ENCODE measurements around the gene SSB.
"Not testable (repeated sequence)": the region's sequence is repeated elsewhere in the genome, so short reads cannot be mapped to it uniquely, and the experiment has no call there.

Gene SSB

DNA sequence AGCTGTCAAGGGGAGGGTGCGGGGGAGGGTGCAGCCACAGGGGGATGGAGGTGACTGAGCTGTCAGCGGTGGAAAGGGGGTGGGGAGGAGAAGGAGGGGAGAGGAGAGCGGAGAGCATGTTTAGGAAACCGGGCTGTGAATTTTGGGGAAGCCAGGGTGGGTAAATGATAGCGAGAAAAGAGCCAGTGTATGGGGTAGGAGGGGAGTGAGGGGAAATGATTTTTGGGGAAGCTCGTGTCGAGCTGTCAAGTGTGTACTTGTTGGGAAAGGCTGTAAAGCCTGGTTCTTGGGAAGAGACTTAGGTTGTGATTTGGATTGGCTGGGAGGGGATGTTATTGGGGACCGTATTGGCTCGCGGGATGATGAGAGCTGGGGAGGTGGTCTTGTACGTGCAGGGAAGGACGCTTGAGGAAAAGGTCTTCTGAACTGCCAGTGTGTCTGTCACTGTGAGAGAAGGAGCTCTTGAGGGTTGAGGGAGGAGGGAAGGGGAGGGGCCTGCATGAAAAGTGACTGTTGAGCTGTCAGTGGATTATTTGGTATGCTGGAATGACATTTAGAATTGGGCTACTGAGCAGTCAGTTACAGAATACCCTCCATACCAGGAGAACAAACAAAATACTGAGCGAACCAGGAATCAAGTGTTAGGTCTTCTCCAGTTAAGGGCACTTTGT lies 29.6 kb downstream of the SSB start:
- peak; percentile 27 for DNase-seq (ENCODE audit: low read depth)

DNA sequence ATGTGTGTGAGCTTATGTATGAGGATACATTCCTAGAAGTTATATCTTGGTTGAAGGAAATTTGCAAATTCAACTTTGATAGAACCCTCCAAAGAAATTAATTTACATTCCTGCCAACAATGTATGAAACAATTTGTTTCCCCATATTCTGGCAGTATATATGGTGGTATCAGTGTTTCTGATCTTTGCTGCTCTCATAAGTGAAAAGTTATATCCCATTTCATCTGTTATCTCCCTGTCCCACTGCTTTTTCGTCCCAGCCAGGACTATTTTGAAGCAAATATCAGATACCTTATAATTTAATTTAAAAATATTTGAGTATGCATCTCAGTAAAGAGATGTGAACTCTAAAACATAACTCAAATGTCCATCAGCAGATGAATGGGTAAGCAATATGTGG lies 35.7 kb downstream of the SSB start:
- DNase-seq (ENCODE audit: low read depth) = no peak

GRCh38 chr2:169838743-169839489 lies 40.2 kb downstream of the SSB start:
- DNase-seq (ENCODE audit: low read depth) = no peak

GRCh38 chr2:169839954-169840746 lies 41.5 kb downstream of the SSB start:
- DNase-seq (ENCODE audit: low read depth) = no peak

DNA sequence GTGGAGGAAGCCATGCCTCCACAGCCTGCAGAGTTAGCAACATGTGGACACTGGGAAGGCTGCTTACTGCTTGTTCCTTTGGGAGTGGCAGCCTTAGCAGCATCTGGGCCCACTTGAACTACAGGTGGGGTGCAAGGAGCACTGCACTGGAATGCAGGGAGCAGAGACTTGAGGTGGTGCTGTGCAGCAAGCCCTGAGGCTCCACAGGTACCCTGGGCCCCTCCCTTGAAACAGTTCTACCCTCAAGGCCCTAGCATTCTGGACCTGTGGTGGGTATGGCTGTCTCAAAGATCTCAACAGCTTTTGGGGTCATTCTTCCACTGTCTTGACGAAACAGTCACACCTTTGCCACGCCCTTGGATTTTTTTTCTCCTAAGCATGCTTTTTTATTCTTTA lies 42.1 kb downstream of the SSB start:
- DNase-seq (ENCODE audit: low read depth) = no peak

- not testable (repeated sequence) for DNase-seq (ENCODE audit: low read depth)
Observed at GRCh38 chr2:169841625-169842024, 43.0 kb downstream of the SSB start.

GRCh38 chr2:169845016-169845415 lies 46.3 kb downstream of the SSB start:
- no peak for DNase-seq (ENCODE audit: low read depth)

DNA sequence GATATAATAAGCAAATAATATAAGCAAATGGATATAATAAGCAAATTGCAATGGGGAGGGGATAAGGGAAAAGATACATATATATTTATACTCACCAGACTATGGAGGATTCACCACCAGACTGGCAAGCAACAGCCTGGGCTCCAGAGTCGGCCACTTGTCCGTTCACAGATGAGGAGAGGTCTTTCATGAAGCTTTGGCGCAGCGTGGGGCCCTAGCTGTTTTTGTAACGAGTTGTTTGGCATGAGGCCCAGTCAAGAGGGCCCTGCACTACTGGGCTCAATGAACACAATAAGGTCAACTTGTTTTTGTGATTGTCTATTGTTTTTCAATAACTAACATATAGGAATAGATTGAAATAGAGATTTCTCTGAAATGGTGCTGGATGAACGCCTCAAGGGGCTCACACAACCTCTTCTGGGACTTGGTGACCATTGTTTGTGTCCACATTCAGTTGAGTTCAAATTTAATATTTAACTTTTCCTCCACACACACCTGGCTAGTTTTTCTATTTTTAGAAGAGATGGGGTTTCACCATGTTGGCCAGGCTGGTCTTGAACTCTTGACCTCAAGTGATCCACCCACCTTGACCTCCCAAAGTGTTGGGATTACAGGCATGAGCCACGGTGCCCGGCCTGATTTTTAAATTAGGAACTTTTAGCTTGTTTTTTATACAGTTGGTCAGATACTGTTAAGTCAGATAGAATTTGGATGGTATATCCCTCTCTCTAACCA lies 50.5 kb downstream of the SSB start:
- not testable (repeated sequence) for DNase-seq (ENCODE audit: low read depth)

- no peak for DNase-seq (ENCODE audit: low read depth)
Observed at GRCh38 chr2:169849710-169850109, 51.0 kb downstream of the SSB start.

- DNase-seq (ENCODE audit: low read depth) = no peak
Observed at GRCh38 chr2:169853041-169853668, 54.5 kb downstream of the SSB start.

GRCh38 chr2:169855281-169856258 lies 56.9 kb downstream of the SSB start:
- not testable (repeated sequence) for DNase-seq (ENCODE audit: low read depth)

DNA sequence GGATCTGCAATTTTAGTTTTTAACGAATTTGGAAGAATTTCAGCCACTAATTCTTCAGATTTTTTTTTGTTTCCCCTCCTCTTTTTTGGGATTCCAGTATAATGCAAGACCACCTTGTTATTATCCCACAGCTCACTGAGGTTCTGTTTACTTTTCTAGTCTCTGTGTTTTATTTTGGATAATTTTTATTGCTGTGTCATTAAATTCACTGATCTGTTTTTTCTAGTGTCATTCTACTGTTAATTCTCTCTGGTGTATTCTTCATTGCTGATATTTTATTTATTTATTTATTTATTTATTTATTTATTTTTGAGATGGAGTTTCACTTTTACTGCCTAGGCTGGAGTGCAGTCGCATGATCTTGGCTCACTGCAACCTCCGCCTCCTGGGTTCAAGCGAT lies 60.8 kb downstream of the SSB start:
- no peak for DNase-seq (ENCODE audit: low read depth)

GRCh38 chr2:169860149-169860548 lies 61.5 kb downstream of the SSB start:
- DNase-seq (ENCODE audit: low read depth) = no peak
